ENCODE data around the gene RANGAP1.

Gene RANGAP1

DNA sequence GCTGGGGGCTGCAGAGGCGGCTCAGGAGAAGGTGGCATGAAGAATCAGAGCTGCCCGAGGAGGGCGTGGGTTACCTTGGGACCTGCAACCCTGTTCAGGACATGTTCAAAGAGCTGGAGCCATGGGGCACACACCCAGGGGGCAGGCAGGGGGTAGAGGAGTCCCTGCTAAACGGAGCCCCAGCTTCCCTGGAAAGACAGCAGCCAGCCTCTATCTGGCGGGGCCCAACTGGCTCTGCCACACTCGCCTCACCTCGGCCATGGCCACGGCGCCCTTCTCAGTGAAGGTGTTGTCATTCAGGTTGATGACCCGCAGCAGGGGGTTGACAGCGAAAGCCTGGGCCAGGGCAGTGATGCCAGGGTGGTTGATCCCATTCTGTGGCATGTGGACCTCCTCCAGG lies 28.3 kb downstream of the RANGAP1 start:
- no peak overlapping the region for H3K27ac ChIP-seq
- no peak overlapping the region for H2AFZ ChIP-seq
- no peaks in the 10 kb centered on the region for H3K79me2 ChIP-seq
- no peak overlapping the region for H3K9ac ChIP-seq
- H3K9me3 ChIP-seq (ENCODE audit: control insufficient read depth, low read length), result no peaks in the 10 kb centered on the region
- H3K4me1 ChIP-seq, result no peaks in the 10 kb centered on the region
- TF ChIP-seq, protein P1, sequence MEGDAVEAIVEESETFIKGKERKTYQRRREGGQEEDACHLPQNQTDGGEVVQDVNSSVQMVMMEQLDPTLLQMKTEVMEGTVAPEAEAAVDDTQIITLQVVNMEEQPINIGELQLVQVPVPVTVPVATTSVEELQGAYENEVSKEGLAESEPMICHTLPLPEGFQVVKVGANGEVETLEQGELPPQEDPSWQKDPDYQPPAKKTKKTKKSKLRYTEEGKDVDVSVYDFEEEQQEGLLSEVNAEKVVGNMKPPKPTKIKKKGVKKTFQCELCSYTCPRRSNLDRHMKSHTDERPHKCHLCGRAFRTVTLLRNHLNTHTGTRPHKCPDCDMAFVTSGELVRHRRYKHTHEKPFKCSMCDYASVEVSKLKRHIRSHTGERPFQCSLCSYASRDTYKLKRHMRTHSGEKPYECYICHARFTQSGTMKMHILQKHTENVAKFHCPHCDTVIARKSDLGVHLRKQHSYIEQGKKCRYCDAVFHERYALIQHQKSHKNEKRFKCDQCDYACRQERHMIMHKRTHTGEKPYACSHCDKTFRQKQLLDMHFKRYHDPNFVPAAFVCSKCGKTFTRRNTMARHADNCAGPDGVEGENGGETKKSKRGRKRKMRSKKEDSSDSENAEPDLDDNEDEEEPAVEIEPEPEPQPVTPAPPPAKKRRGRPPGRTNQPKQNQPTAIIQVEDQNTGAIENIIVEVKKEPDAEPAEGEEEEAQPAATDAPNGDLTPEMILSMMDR (IDR thresholded peaks at IDR 0.05), result no peak
- H3K4me2 ChIP-seq (ENCODE audit: low read length), result no peak overlapping the region
- H3K36me3 ChIP-seq (ENCODE audit: control insufficient read depth, insufficient read depth, low read length), result no peaks in the 10 kb centered on the region
- H3K27me3 ChIP-seq (ENCODE audit: control insufficient read depth, insufficient read depth, low read length), result no peaks in the 10 kb centered on the region
- H3K4me3 ChIP-seq (ENCODE audit: low read depth, low read length), result no peak overlapping the region

DNA sequence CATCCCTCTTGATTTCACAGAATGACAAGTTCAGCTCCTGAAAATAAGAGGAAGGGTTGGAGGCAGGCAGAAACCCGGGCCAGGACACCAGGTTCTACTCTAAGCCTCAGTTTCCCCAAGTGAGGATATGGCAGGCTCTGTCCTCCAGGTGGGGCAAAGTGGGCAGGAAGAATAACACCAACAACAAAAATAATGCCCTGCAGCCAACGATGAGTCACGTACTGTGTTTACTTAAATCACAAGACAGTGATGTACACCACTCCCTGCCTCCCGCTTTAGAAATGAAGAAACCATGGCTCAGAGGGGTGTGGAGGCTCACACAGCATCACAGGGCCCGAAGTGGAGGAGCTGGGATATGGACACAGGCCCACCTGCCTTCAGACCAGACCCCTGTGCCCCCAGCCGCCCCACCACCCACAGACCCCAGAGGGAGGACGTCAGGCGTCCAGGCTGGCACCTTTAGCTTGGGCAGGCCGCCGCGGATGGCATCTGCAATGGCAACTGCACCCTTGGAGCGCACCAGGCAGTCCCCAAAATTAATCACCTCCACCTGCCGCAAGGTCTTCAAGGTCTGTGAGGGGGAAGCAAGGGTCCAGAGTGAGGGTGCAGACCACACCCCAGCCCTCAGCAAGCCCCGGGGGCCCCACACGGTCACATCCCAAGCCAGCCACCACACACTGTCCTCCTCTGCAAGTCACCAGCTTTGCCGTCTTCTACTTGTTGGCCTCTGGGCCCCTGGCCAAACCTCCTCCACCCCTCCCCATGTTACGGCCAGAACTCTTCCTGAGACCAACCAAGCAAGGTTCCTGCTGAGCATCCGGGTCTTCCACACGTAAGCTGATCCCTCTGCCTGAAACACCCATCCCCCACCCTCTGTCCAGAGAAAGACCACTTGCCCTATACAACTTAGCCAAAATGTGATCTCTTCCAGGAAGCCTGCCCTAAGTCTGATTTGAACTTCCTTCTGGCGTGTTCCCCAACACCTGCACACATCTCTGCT lies 29.4 kb downstream of the RANGAP1 start:
- no peaks in the 10 kb centered on the region for H3K27me3 ChIP-seq (ENCODE audit: control insufficient read depth, insufficient read depth, low read length)
- no peak overlapping the region for H2AFZ ChIP-seq
- H3K9ac ChIP-seq, result no peak overlapping the region
- no peaks in the 10 kb centered on the region for H3K9me3 ChIP-seq (ENCODE audit: control insufficient read depth, low read length)
- H3K27ac ChIP-seq, result no peak overlapping the region
- no peak overlapping the region for H3K4me3 ChIP-seq (ENCODE audit: low read depth, low read length)
- no peak overlapping the region for H3K4me2 ChIP-seq (ENCODE audit: low read length)
- TF ChIP-seq, protein P1 (IDR thresholded peaks at IDR 0.05), result no peak
- no peaks in the 10 kb centered on the region for H3K4me1 ChIP-seq
- no peaks in the 10 kb centered on the region for H3K36me3 ChIP-seq (ENCODE audit: control insufficient read depth, insufficient read depth, low read length)
- H3K79me2 ChIP-seq, result no peaks in the 10 kb centered on the region

DNA sequence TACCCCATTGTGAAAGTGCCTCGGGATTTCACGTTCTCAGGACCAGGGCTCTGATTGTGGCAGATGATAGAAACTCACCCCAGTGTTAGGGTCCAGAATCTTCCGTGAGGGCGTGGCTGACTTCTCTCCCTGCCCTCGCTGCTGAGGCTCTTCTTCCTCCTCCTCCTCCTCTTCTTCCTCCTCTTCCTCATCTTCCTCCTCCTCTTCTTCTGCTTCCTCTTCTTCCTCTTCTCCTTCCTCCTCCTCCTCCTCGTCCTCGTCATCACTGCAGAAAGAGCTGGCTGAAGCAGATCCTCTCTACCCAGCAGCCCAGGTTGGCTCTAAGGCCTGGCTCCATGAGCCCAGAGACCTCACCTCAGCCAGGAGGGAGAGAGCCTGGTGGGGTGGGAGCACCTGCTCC lies 31.8 kb downstream of the RANGAP1 start:
- Histone ChIP-seq H2AFZ (no peak overlapping the region), H3K79me2 (no peaks in the 10 kb centered on the region), H3K4me1 (no peaks in the 10 kb centered on the region), H3K27me3 (ENCODE audit: control insufficient read depth, insufficient read depth, low read length) (no peaks in the 10 kb centered on the region), H3K36me3 (ENCODE audit: control insufficient read depth, insufficient read depth, low read length) (no peaks in the 10 kb centered on the region), H3K4me2 (ENCODE audit: low read length) (no peak overlapping the region), H3K9me3 (ENCODE audit: control insufficient read depth, low read length) (no peaks in the 10 kb centered on the region), H3K9ac (no peak overlapping the region), H3K27ac (no peak overlapping the region), H3K4me3 (ENCODE audit: low read depth, low read length) (no peak overlapping the region)
- TF ChIP-seq, protein P1 (IDR thresholded peaks at IDR 0.05), result no peak

DNA sequence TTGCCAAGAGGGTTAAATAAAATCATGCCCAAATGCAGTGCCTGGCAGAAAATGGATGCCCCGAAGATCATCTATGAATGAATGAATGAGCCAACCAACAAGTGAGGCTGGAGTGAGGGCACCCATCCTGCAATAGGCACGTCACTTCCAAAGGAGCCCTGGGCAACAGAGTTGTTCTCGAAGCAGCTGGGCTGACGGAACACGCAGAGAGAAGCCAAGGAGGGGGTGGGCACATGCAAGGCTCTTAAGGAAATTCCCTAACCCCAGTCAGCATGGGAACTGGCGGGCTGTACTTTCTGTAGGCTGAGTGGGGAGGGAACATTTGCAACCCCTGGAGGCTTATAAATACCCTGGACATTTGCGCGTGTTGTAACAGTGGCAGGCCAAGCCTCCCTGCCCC lies 33.6 kb downstream of the RANGAP1 start:
- no peaks in the 10 kb centered on the region for H3K9me3 ChIP-seq (ENCODE audit: control insufficient read depth, low read length)
- H3K4me1 ChIP-seq, result no peaks in the 10 kb centered on the region
- no peaks in the 10 kb centered on the region for H3K36me3 ChIP-seq (ENCODE audit: control insufficient read depth, insufficient read depth, low read length)
- H2AFZ ChIP-seq, result no peak overlapping the region
- H3K27me3 ChIP-seq (ENCODE audit: control insufficient read depth, insufficient read depth, low read length), result no peaks in the 10 kb centered on the region
- no peak overlapping the region for H3K4me2 ChIP-seq (ENCODE audit: low read length)
- TF ChIP-seq, protein P1 (IDR thresholded peaks at IDR 0.05), result no peak
- H3K9ac ChIP-seq, result no peak overlapping the region
- H3K4me3 ChIP-seq (ENCODE audit: low read depth, low read length), result no peak overlapping the region
- H3K27ac ChIP-seq, result no peak overlapping the region
- no peaks in the 10 kb centered on the region for H3K79me2 ChIP-seq
